ENCODE measurements around the gene LEO1. TPM values are rescaled to one million over a fixed set of nuclear protein-coding genes. Genes with fewer than 3 reads are reported as not detected.

LEO1 gene
- total and polyA plus RNA-seq, 10 of the 15 experiments (the other 5 are each of a cell fraction or from before 2014, with no cell fraction given): 13.6 to 50.6 (median 32.4) TPM

GRCh38 chr15:51926809-51927208 lies 44.8 kb downstream of the LEO1 start:
- CTCF ChIA-PET: interaction anchor here (2.4 kb wide), 1 partner anchor 9 kb away, joined by 10 read pairs; no protein-coding TSS in a partner anchor

GRCh38 chr15:51924156-51925068 lies 47.2 kb downstream of the LEO1 start:
- Histone ChIP-seq H4K20me1 (ENCODE audit: control insufficient read depth, insufficient read depth) (no peaks in the 10 kb centered on the region), H3K79me2 (ENCODE audit: control insufficient read depth, insufficient read depth, low read length) (no peaks in the 10 kb centered on the region), H3K4me3 (no peak overlapping the region), H3K9me3 (replicated peaks; ENCODE audit: control insufficient read depth, insufficient read depth, low read length) (no peaks in the 10 kb centered on the region), H3K4me1 (ENCODE audit: control insufficient read depth, insufficient read depth, low read length) (no peaks in the 10 kb centered on the region), H3K27ac (ENCODE audit: control insufficient read depth, insufficient read depth) (no peak overlapping the region), H3K36me3 (ENCODE audit: control insufficient read depth in 2 of 2, insufficient read depth in 2 of 2, low read length in 1 of 2) (peaks cover 0 to 19% of the 10 kb centered on the region in 2 experiments; a peak in 3 of 4 replicates), H3K27me3 (replicated peaks in 1 of 2; ENCODE audit: control insufficient read depth in 2 of 2, insufficient read depth in 2 of 2, low read length in 1 of 2) (no peaks in the 10 kb centered on the region), H3K4me2 (ENCODE audit: control insufficient read depth, insufficient read depth) (no peak overlapping the region), H2AFZ (ENCODE audit: control insufficient read depth, low read depth, low read length) (no peak overlapping the region), H3K9ac (ENCODE audit: control insufficient read depth, insufficient read depth, low read length) (no peak overlapping the region)
- intact Hi-C loops (cut with micrococcal nuclease; ENCODE audit: unreplicated experiment): no loop called here
- TF ChIP-seq EZH2 (IDR thresholded peaks at IDR 0.05; ENCODE audit: borderline replicate concordance, control insufficient read depth, low read depth, low read length) (no peak), TCF12 (IDR thresholded peaks at IDR 0.05; ENCODE audit: low read depth, low read length) (no peak), SIX5 (IDR thresholded peaks at IDR 0.05; ENCODE audit: low read depth, low read length, severe bottlenecking) (no peak), RCOR1 (conservative IDR thresholded peaks at IDR 0.05; ENCODE audit: low read depth, low read length) (no peak), CHD1 (IDR thresholded peaks at IDR 0.05; ENCODE audit: low read depth, low read length) (no peak)
- POLR2A ChIA-PET: no interaction called here
- RAD21 ChIA-PET (ENCODE audit: unreplicated experiment): no interaction called here
- SMC1A ChIA-PET (ENCODE audit: uncharacterized antibody, unreplicated experiment): interaction anchor here (0.7 kb wide), 1 partner anchor 9 kb away, joined by 3 read pairs; no protein-coding TSS in a partner anchor
- FAIRE-seq: no peak
- DNase-seq (ENCODE audit: low read depth, low spot score): no peak
- ATAC-seq: no peak
- CTCF ChIA-PET: interaction anchor here (0.9 to 1.7 kb wide), 3 partner anchors 11 to 18 kb away, joined by 3 to 4 read pairs (median 3); no protein-coding TSS in a partner anchor
- 87% methylated on average over 10 of the region's 11 CpGs for WGBS (ENCODE audit: insufficient coverage, insufficient replicate concordance, low lambda C conversion rate, missing lambda C conversion rate)
- in situ Hi-C loops (cut with MboI): no loop called here
- TSS peak; percentile 37 for BruUV-seq (replicated peaks)

More at GRCh38 chr15:51926809-51927208, 44.8 kb downstream of the LEO1 start:
- Histone ChIP-seq H2AFZ (ENCODE audit: control insufficient read depth, low read depth, low read length) (no peak overlapping the region), H3K27me3 (replicated peaks in 1 of 2; ENCODE audit: control insufficient read depth in 2 of 2, insufficient read depth in 2 of 2, low read length in 1 of 2) (no peaks in the 10 kb centered on the region), H3K27ac (ENCODE audit: control insufficient read depth, insufficient read depth) (no peak overlapping the region), H3K9me3 (replicated peaks; ENCODE audit: control insufficient read depth, insufficient read depth, low read length) (no peaks in the 10 kb centered on the region), H3K4me1 (ENCODE audit: control insufficient read depth, insufficient read depth, low read length) (no peaks in the 10 kb centered on the region), H3K4me2 (ENCODE audit: control insufficient read depth, insufficient read depth) (no peak overlapping the region), H3K4me3 (no peak overlapping the region), H3K36me3 (ENCODE audit: control insufficient read depth in 2 of 2, insufficient read depth in 2 of 2, low read length in 1 of 2) (peaks cover 0 to 9% of the 10 kb centered on the region in 2 experiments; a peak in 2 of 4 replicates), H3K9ac (ENCODE audit: control insufficient read depth, insufficient read depth, low read length) (no peak overlapping the region), H4K20me1 (ENCODE audit: control insufficient read depth, insufficient read depth) (no peaks in the 10 kb centered on the region), H3K79me2 (ENCODE audit: control insufficient read depth, insufficient read depth, low read length) (no peaks in the 10 kb centered on the region)
- TF ChIP-seq ZNF217 (IDR thresholded peaks at IDR 0.05) (no peak), FOXM1 (IDR thresholded peaks at IDR 0.05; ENCODE audit: low read depth, low read length) (no peak), EGR1 (IDR thresholded peaks at IDR 0.05; ENCODE audit: borderline replicate concordance in 1 of 2, low read depth in 2 of 2, low read length in 2 of 2) (no peak), CHD1 (IDR thresholded peaks at IDR 0.05; ENCODE audit: low read depth, low read length) (no peak), DPF2 (IDR thresholded peaks at IDR 0.05) (no peak), JUND (IDR thresholded peaks at IDR 0.05; ENCODE audit: low read depth, low read length) (no peak), POLR2A (IDR thresholded peaks at IDR 0.05; ENCODE audit: low read depth, low read length) (no peak)
- SMC1A ChIA-PET (ENCODE audit: uncharacterized antibody, unreplicated experiment): interaction anchor here (0.8 to 1.6 kb wide), 5 partner anchors 9 to 38 kb away, joined by 3 to 4 read pairs (median 3); no protein-coding TSS in a partner anchor
- in situ Hi-C loops (cut with MboI) (no loop called here), intact Hi-C loops (cut with micrococcal nuclease; ENCODE audit: unreplicated experiment) (no loop called here)
- no peak for FAIRE-seq
- DNase-seq (ENCODE audit: low read depth, low spot score): no peak
- POLR2A ChIA-PET: no interaction called here
- no TSS peak for BruUV-seq (replicated peaks)
- RAD21 ChIA-PET (ENCODE audit: unreplicated experiment): no interaction called here
- 92% methylated on average over 3 of the region's 3 CpGs for WGBS (ENCODE audit: insufficient coverage, insufficient replicate concordance, low lambda C conversion rate, missing lambda C conversion rate)
- no peak for ATAC-seq
